IPS-18a (cell line): Measurements from ENCODE around the gene FAAP100.
"Not testable (repeated sequence)": the region's sequence is repeated elsewhere in the genome, so short reads cannot be mapped to it uniquely, and the experiment has no call there.

Experiments used
- H3K27ac ChIP-seq: one replicate; pipeline ENCODE4 v1.5.1; 2013; ENCODE audit warnings: low read length
- H3K27me3 ChIP-seq: one replicate; pipeline ENCODE4 v1.6.1; 2013; ENCODE audit warnings: mild to moderate bottlenecking, low read length; ENCODE audit not compliant: control insufficient read depth, insufficient read depth
- H3K36me3 ChIP-seq: one replicate; pipeline ENCODE4 v1.6.1; 2013; ENCODE audit warnings: low read depth, low read length; ENCODE audit not compliant: control insufficient read depth
- H3K4me1 ChIP-seq: one replicate; pipeline ENCODE4 v1.6.1; 2013; ENCODE audit warnings: low read depth, low read length; ENCODE audit not compliant: control insufficient read depth
- H3K4me3 ChIP-seq: one replicate; pipeline ENCODE4 v1.5.1; 2013; ENCODE audit warnings: low read length
- H3K9ac ChIP-seq: one replicate; pipeline ENCODE4 v1.6.1; 2013; ENCODE audit warnings: mild to moderate bottlenecking, low read length, moderate library complexity
- H3K9me3 ChIP-seq: one replicate; pipeline ENCODE4 v1.6.1; 2013; ENCODE audit warnings: low read depth, low read length; ENCODE audit not compliant: control insufficient read depth

The FAAP100 gene, protein sequence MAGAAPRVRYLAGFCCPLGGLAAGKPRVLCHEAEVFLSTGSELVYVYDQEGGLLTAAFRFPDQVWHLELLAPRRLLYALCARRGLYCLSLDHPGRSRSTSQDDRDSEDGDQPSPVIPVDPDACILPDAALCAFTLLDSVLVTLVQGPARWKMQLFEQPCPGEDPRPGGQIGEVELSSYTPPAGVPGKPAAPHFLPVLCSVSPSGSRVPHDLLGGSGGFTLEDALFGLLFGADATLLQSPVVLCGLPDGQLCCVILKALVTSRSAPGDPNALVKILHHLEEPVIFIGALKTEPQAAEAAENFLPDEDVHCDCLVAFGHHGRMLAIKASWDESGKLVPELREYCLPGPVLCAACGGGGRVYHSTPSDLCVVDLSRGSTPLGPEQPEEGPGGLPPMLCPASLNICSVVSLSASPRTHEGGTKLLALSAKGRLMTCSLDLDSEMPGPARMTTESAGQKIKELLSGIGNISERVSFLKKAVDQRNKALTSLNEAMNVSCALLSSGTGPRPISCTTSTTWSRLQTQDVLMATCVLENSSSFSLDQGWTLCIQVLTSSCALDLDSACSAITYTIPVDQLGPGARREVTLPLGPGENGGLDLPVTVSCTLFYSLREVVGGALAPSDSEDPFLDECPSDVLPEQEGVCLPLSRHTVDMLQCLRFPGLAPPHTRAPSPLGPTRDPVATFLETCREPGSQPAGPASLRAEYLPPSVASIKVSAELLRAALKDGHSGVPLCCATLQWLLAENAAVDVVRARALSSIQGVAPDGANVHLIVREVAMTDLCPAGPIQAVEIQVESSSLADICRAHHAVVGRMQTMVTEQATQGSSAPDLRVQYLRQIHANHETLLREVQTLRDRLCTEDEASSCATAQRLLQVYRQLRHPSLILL

DNA sequence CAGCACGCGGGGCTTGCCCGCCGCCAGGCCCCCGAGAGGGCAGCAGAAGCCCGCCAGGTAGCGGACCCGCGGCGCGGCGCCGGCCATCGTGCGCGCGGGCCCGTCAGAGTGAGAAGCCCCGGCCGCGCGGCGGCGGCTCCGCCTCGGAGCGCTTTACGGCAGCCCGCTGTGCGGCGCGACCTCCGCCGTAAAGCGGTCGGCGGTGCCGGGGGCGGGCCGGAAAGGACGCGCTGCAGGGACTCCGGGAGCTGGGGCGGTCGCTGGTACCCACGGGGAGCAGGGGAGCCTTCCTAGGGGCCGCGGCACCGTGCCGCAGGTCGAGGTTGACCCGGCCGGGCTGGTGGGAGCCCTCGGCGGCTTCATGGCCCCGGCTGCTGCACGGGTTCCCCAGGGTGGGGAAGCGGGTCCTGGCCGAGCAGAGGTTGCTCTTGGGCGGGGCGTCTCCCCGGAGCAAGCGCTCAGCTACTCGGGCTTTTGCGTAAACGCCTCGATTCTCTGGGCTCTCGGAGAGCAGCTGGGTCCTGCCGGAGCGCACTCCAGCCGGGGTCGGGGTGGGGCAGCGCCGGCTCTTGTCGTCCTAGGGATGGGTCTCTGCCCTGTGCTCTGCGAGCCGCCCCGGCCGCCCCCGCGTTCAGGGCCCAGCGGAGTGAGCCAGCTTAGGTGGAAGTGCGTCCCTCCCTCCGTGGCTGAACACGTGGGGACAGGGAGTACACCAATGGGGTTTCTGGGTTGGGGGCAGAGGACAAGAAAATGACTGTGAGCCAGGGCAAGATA is at the start of gene FAAP100:
Gene FAAP100 (minus strand): TSS at position 110 of the 774 bp plus-strand sequence. CDS start 23 bp downstream, at position 87.
- peak within 1 kb of the TSS; percentile 89 for H3K4me3 ChIP-seq
- peaks cover 26% of the 10 kb centered on the region for H3K36me3 ChIP-seq
- H3K27me3 ChIP-seq = no peaks in the 10 kb centered on the region
- peak within 1 kb of the TSS; percentile 49 for H3K27ac ChIP-seq
- H3K4me1 ChIP-seq = peaks cover 6% of the 10 kb centered on the region
- H3K9ac ChIP-seq = peak within 1 kb of the TSS; percentile 76
- H3K9me3 ChIP-seq = no peaks in the 10 kb centered on the region

DNA sequence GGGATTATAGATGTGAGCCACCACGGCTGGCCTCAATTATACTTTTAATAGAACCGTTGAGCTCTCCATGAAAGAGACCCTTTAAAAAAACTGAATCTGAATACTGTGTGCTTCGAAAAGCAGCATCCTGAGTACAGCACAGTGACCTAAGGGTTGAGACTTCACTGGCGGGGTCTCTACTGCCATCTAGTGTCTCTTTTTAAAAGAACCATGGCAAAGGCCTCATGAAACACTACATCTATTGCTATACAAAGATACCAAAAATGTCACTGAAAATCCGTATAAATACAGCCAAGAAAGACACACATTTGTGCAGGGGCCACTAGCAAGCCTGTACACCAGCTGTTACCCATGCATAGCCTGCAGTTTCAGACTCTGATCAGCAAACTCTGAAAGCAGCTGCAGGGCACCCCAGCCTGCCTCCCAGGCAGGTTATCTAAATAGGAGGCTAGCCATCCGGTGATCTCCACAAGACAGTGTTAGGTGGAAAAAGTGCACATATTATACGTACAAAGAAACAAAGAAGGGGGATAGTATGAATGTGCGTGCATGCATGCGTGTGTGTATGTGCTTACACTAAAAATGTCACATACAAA is 49.5 kb upstream of the FAAP100 start:
- peaks cover 66% of the 10 kb centered on the region for H3K36me3 ChIP-seq
- H3K4me1 ChIP-seq = no peaks in the 10 kb centered on the region
- H3K4me3 ChIP-seq = no peak overlapping the region
- no peak overlapping the region for H3K9ac ChIP-seq
- no peaks in the 10 kb centered on the region for H3K9me3 ChIP-seq
- H3K27me3 ChIP-seq = no peaks in the 10 kb centered on the region
- no peak overlapping the region for H3K27ac ChIP-seq

DNA sequence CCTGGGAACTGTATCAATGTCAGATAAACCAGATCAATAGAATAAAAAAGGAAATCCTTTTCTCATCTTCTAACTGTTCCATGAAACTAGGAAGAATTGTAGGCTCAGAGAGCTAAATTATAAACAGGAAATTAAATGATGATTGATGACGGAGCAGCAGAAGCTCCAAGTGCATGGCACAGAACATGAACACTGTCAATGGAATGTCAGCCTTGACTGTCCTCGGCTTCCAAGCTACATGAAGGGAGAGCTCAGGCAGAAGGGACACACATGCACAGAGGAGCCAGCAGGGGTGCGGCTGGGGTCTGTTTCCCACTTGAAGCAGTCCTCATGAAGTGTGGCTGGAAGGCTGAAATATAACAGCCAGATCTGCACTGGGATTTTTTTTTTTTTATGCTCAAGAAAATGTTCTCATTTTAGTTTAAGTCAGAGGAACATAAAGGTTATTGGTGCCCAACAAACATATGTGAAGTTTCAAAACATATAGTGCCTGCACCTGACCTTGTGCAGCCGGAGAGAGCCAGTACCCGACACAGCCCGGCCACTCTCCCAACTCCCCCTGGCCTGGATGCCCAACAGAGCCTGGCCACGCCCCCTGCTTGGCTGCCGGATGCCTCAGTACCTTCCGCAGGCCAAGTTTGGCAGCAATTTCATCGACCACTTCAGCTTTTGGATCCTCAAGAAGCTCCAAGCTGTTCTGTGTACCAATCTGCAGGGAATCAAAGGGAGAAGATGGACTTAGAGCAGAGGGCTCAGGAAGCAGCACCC is 47.8 kb upstream of the FAAP100 start:
- Histone ChIP-seq H3K9ac (no peak overlapping the region), H3K4me1 (no peaks in the 10 kb centered on the region), H3K4me3 (no peak overlapping the region), H3K9me3 (no peaks in the 10 kb centered on the region), H3K36me3 (peaks cover 70% of the 10 kb centered on the region), H3K27ac (no peak overlapping the region), H3K27me3 (no peaks in the 10 kb centered on the region)

DNA sequence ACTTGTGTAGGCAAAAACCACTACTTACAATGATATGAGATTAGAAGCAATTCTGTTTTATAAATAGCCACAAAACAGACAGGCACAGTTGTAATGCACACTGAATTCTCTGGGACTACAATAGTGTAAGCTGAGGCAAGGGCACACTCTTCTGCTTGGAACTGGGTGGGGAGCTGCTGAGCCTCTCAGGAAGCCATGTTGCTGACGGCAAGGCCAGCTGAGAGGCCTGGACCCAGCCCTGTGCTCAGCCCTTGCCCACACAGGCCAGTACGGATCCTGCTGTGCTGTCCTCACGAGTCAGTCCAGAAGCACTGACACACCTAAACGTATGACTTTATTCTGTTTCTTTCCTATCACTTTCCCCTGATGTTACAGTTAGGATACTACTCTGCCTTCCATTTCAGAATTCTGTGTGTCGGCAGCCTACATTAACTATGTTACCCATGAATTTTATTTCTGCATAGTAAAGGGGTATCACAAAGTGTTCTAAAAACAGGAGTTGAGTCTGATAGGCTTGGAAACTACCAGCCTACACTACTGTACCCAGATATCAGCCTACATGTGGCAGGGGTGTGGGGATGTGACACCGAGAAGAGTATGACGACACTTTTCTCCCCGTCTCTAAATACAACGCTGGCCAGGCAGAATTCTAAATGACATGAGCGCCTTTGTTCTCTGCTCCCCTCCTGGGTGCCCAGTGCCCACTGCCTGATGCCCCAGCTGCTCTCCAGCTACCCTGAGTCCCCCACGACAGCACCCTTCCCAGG is 41.1 kb upstream of the FAAP100 start:
- Histone ChIP-seq H3K27ac (no peak overlapping the region), H3K9me3 (no peaks in the 10 kb centered on the region), H3K4me1 (no peaks in the 10 kb centered on the region), H3K27me3 (no peaks in the 10 kb centered on the region), H3K36me3 (peaks cover 72% of the 10 kb centered on the region), H3K4me3 (no peak overlapping the region), H3K9ac (no peak overlapping the region)

DNA sequence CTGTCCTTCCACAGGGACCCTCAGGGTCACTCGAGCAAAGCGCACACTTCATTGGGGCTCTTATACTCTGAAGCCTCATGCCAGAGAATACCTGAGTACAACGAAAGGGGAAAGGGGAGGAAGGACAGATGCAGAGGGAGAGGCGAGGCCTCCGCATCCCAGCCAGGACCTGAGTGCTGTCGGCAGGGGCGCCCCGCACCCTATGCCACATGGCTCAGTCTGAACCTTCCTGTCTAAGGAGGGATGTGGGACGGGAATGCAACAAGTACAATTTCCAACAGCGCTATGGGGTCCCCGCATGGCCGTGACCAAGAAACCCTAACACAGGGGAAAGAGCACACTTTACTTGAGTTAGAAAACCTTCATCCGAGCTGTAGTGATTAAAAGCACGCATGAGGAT is 39.8 kb upstream of the FAAP100 start:
- H3K4me3 ChIP-seq = no peak overlapping the region
- H3K9me3 ChIP-seq = no peaks in the 10 kb centered on the region
- no peaks in the 10 kb centered on the region for H3K27me3 ChIP-seq
- peaks cover 71% of the 10 kb centered on the region for H3K36me3 ChIP-seq
- H3K27ac ChIP-seq = no peak overlapping the region
- H3K9ac ChIP-seq = no peak overlapping the region
- no peaks in the 10 kb centered on the region for H3K4me1 ChIP-seq

DNA sequence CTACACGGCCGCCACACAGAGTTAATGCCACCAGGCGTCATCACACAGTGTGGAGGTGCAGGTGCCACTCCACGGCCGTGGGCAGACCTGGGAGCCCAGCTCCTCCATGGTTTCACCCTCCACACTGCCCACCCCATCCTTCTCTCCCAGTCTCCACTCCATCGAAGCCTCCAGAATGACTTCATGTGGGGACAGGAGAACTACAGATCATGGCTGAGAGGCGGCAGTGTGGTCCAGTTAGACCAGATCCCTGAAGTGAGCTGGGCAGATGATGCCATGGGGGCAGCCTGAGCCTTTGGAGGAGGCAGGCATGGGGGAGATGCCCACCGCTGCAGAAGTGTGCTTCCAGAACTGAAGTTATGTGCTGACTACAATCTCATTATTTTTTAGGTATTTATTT is 38.0 kb upstream of the FAAP100 start:
- Histone ChIP-seq H3K36me3 (peaks cover 75% of the 10 kb centered on the region), H3K4me1 (no peaks in the 10 kb centered on the region), H3K27me3 (no peaks in the 10 kb centered on the region), H3K4me3 (no peak overlapping the region), H3K27ac (no peak overlapping the region), H3K9me3 (no peaks in the 10 kb centered on the region), H3K9ac (no peak overlapping the region)

DNA sequence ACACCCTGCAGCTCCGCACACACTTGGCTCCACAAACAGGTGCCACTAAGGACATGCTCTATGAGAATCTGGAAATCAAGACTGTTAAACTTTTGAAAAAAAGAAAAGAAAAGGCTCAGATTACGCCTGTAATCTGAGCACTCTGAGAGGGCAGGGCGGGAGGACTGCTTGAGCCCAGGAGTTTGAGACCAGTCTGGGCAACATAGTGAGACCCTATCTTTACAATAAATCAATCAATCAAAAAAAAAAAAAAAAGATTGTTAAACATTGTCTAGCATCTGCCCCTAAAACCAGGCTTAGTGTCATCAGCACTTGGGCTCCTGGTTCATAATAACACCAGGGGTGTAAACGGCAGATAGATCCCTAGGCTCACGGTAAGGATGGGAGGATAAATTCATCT is 37.5 kb upstream of the FAAP100 start:
- Histone ChIP-seq H3K4me1 (no peaks in the 10 kb centered on the region), H3K9ac (no peak overlapping the region), H3K36me3 (peaks cover 72% of the 10 kb centered on the region), H3K4me3 (no peak overlapping the region), H3K27ac (no peak overlapping the region), H3K9me3 (no peaks in the 10 kb centered on the region), H3K27me3 (no peaks in the 10 kb centered on the region)

DNA sequence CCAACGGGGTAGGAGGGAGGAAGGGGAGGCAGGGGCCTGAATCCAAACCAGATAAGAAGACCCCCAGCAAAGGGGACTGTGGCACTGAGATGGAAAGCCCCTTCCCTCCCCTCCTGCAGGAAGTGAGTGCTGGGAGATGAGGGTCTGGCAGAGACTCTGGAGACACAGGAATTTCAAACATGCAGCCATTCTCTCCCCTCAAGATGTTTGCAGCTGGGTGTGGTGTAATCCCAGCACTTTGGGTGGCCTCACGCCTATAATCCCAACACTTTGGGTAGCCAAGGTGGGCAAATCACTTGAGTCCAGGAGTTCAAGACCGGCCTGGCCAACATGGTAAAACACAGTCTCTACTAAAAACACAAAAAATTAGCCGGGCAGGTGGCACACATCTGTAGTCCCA is 33.9 kb upstream of the FAAP100 start:
- H3K27ac ChIP-seq = no peak overlapping the region
- peaks cover 78% of the 10 kb centered on the region for H3K36me3 ChIP-seq
- H3K27me3 ChIP-seq = no peaks in the 10 kb centered on the region

DNA sequence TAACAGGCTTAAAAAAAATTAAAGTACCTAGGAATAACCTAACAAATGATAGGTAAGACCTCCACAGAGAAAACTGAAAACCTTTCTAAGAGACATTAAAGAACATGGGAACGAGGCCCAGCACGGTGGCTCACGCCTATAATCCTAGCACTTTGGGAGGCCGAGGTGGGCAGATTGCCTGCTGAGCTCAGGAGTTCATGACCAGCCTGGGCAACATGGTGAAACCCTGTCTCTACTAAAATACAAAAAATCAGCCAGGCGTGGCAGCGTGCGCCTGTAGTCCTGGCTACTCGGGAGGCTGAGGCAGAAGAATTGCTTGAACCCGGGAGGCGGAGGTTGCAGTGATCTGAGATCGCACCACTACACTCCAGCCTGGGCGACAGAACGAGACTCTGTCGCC is 32.6 kb upstream of the FAAP100 start:
- not testable (repeated sequence) for H3K4me3 ChIP-seq, H3K27me3 ChIP-seq, H3K27ac ChIP-seq, H3K4me1 ChIP-seq, H3K9ac ChIP-seq, H3K9me3 ChIP-seq
- H3K36me3 ChIP-seq = peaks cover 69% of the 10 kb centered on the region

More for the DNA sequence above, 33.9 kb upstream of the FAAP100 start:
- Histone ChIP-seq H3K9me3 (no peaks in the 10 kb centered on the region), H3K4me3 (no peak overlapping the region), H3K9ac (no peak overlapping the region), H3K4me1 (no peaks in the 10 kb centered on the region)
